ENCODE results near the gene GALNT12. TPM values are rescaled to one million over a fixed set of nuclear protein-coding genes. Genes with fewer than 3 reads are reported as not detected.

GALNT12 gene
- polyA plus RNA-seq, 1 donor (not counting 4 experiments of a cell fraction or from before 2014, with no cell fraction given), result 1.8 TPM

DNA sequence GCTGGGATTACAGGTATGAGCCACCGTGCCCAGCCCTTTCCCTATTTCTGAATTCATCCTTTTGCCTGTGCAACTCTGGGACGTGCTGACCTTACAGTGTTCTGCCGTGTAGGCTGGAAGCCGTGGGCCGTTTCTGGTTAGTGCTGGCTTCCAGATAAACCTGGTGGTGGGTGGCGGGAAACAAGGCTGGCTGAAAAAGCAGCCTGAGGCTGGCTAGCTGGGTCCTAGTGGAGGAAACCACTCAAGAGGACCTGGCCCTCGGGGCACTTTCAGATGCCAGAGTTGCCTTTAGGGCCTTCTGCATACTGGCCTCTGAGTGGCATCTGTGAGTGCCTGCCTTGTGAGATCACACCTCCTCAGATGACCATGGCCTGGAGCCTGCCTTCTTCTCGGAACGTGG, 26.9 kb downstream of the GALNT12 start:
- H3K27ac ChIP-seq (ENCODE audit: control insufficient read depth, insufficient read depth, low read length), result no peak overlapping the region
- FAIRE-seq, result no peak
- no peak overlapping the region for H2AFZ ChIP-seq (ENCODE audit: control insufficient read depth, low read length)
- H3K4me2 ChIP-seq (ENCODE audit: control insufficient read depth, extremely low read depth, insufficient read depth, low read depth, low read length), result no peak overlapping the region
- H3K36me3 ChIP-seq (ENCODE audit: control insufficient read depth in 2 of 2, extremely low read depth in 1 of 2, insufficient read depth in 2 of 2, low read length in 2 of 2), result no peaks in the 10 kb centered on the region
- no peaks in the 10 kb centered on the region for H3K9me1 ChIP-seq (ENCODE audit: control insufficient read depth, extremely low read depth, insufficient read depth, low read length)
- H4K20me1 ChIP-seq (ENCODE audit: control insufficient read depth, extremely low read depth, insufficient read depth, low read length), result no peaks in the 10 kb centered on the region
- DNase-seq (ENCODE audit: low read depth, low spot score), result no peak
- H3K9me3 ChIP-seq (ENCODE audit: control insufficient read depth, low read depth, low read length), result no peaks in the 10 kb centered on the region
- TF ChIP-seq EZH2 (IDR thresholded peaks at IDR 0.05; ENCODE audit: low read length), result no peak
- TF ChIP-seq, protein P1, sequence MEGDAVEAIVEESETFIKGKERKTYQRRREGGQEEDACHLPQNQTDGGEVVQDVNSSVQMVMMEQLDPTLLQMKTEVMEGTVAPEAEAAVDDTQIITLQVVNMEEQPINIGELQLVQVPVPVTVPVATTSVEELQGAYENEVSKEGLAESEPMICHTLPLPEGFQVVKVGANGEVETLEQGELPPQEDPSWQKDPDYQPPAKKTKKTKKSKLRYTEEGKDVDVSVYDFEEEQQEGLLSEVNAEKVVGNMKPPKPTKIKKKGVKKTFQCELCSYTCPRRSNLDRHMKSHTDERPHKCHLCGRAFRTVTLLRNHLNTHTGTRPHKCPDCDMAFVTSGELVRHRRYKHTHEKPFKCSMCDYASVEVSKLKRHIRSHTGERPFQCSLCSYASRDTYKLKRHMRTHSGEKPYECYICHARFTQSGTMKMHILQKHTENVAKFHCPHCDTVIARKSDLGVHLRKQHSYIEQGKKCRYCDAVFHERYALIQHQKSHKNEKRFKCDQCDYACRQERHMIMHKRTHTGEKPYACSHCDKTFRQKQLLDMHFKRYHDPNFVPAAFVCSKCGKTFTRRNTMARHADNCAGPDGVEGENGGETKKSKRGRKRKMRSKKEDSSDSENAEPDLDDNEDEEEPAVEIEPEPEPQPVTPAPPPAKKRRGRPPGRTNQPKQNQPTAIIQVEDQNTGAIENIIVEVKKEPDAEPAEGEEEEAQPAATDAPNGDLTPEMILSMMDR (optimal IDR thresholded peaks at IDR 0.05 in 1 of 3, IDR thresholded peaks at IDR 0.05 in 1 of 3, conservative IDR thresholded peaks at IDR 0.05 in 1 of 3; ENCODE audit: extremely low read depth in 1 of 3, insufficient read depth in 2 of 3, low read length in 3 of 3), result no peak
- dilution Hi-C loops (cut with MboI; ENCODE audit: extremely low pct_ligation_motif_present, low sequenced_read_pairs), result no loop called here
- H3K27me3 ChIP-seq (ENCODE audit: control insufficient read depth, extremely low read depth, insufficient read depth, low read length), result no peaks in the 10 kb centered on the region
- H3K4me1 ChIP-seq (ENCODE audit: control insufficient read depth, extremely low read depth, insufficient read depth, low read length), result no peaks in the 10 kb centered on the region
- H3K9ac ChIP-seq (ENCODE audit: control insufficient read depth, extremely low read depth, insufficient read depth, low read length), result no peak overlapping the region
- H3K79me2 ChIP-seq (ENCODE audit: control insufficient read depth, insufficient read depth, low read length), result no peaks in the 10 kb centered on the region
- no peak overlapping the region for H3K4me3 ChIP-seq (ENCODE audit: control insufficient read depth in 2 of 3, extremely low read depth in 1 of 3, insufficient read depth in 2 of 3, low read depth in 1 of 3, low read length in 3 of 3)

DNA sequence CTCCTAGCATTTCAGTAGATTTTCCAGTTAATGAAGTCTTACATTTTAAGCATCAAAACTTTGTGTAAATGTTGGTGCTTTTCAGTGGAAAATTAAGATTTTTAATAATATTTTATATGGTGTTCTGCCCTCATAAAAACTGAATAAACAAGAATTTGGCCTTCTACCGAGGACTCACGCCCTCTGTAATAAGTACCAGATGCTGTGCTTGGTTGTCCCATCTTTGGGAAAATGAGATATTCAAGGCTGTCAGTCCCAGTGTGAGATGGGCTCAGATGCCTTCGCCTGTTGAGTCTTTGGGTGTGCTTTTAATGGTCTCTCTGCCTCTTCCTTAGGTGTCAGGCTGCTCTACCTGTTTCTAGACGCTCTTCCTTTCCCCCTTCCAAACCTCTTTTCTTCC, 28.7 kb downstream of the GALNT12 start:
- TF ChIP-seq EZH2 (IDR thresholded peaks at IDR 0.05; ENCODE audit: low read length), result no peak
- TF ChIP-seq, protein P1 (optimal IDR thresholded peaks at IDR 0.05 in 1 of 3, IDR thresholded peaks at IDR 0.05 in 1 of 3, conservative IDR thresholded peaks at IDR 0.05 in 1 of 3; ENCODE audit: extremely low read depth in 1 of 3, insufficient read depth in 2 of 3, low read length in 3 of 3), result no peak
- no peaks in the 10 kb centered on the region for H3K27me3 ChIP-seq (ENCODE audit: control insufficient read depth, extremely low read depth, insufficient read depth, low read length)
- no peaks in the 10 kb centered on the region for H3K79me2 ChIP-seq (ENCODE audit: control insufficient read depth, insufficient read depth, low read length)
- H3K4me3 ChIP-seq (ENCODE audit: control insufficient read depth in 2 of 3, extremely low read depth in 1 of 3, insufficient read depth in 2 of 3, low read depth in 1 of 3, low read length in 3 of 3), result no peak overlapping the region
- H3K9me1 ChIP-seq (ENCODE audit: control insufficient read depth, extremely low read depth, insufficient read depth, low read length), result no peaks in the 10 kb centered on the region
- no peak overlapping the region for H3K27ac ChIP-seq (ENCODE audit: control insufficient read depth, insufficient read depth, low read length)
- H2AFZ ChIP-seq (ENCODE audit: control insufficient read depth, low read length), result no peak overlapping the region
- dilution Hi-C loops (cut with MboI; ENCODE audit: extremely low pct_ligation_motif_present, low sequenced_read_pairs), result no loop called here
- H3K36me3 ChIP-seq (ENCODE audit: control insufficient read depth in 2 of 2, extremely low read depth in 1 of 2, insufficient read depth in 2 of 2, low read length in 2 of 2), result no peaks in the 10 kb centered on the region
- H4K20me1 ChIP-seq (ENCODE audit: control insufficient read depth, extremely low read depth, insufficient read depth, low read length), result no peaks in the 10 kb centered on the region
- H3K4me1 ChIP-seq (ENCODE audit: control insufficient read depth, extremely low read depth, insufficient read depth, low read length), result no peaks in the 10 kb centered on the region
- DNase-seq (ENCODE audit: low read depth, low spot score) (no peak), FAIRE-seq (no peak)
- no peak overlapping the region for H3K9ac ChIP-seq (ENCODE audit: control insufficient read depth, extremely low read depth, insufficient read depth, low read length)
- H3K4me2 ChIP-seq (ENCODE audit: control insufficient read depth, extremely low read depth, insufficient read depth, low read depth, low read length), result no peak overlapping the region
- H3K9me3 ChIP-seq (ENCODE audit: control insufficient read depth, low read depth, low read length), result no peaks in the 10 kb centered on the region
